ENCODE measurements around the gene ELMO3. TPM values are rescaled to one million over a fixed set of nuclear protein-coding genes. Genes with fewer than 3 reads are reported as not detected.

Gene ELMO3
- total and polyA plus RNA-seq, 2 of the 13 experiments (the other 11 are each of a cell fraction or from before 2014, with no cell fraction given) = 2.6 to 4.0 TPM

DNA sequence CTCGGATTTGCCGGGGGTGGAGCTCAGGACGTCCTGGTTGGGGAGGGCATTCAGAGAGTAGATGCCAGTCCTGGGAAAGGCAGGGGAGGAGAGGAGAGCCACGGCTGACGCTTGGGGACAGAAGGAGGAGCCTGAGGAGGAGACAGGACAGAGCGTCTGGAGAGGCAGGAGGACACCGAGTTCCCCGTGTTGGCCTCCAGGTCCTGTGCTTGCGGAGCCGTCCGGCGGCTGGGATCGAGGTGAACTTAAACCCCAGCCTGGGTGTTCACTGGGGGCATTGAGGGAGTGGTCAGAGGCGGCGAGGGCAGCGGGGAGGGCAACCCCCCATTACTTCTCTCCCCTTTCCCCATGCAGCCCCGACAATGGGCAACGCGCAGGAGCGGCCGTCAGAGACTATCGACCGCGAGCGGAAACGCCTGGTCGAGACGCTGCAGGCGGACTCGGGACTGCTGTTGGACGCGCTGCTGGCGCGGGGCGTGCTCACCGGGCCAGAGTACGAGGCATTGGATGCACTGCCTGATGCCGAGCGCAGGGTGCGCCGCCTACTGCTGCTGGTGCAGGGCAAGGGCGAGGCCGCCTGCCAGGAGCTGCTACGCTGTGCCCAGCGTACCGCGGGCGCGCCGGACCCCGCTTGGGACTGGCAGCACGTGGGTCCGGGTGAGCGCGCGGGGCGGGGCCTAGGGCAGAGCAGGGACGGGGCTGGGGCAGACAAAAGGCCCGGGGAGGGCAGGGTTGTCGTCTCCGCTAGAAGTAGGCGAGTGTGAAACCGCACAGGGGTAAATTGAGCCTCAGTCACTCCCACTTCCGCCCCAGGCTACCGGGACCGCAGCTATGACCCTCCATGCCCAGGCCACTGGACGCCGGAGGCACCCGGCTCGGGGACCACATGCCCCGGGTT lies 24.9 kb upstream of the ELMO3 start (continued):
- TF ChIP-seq, protein P1, sequence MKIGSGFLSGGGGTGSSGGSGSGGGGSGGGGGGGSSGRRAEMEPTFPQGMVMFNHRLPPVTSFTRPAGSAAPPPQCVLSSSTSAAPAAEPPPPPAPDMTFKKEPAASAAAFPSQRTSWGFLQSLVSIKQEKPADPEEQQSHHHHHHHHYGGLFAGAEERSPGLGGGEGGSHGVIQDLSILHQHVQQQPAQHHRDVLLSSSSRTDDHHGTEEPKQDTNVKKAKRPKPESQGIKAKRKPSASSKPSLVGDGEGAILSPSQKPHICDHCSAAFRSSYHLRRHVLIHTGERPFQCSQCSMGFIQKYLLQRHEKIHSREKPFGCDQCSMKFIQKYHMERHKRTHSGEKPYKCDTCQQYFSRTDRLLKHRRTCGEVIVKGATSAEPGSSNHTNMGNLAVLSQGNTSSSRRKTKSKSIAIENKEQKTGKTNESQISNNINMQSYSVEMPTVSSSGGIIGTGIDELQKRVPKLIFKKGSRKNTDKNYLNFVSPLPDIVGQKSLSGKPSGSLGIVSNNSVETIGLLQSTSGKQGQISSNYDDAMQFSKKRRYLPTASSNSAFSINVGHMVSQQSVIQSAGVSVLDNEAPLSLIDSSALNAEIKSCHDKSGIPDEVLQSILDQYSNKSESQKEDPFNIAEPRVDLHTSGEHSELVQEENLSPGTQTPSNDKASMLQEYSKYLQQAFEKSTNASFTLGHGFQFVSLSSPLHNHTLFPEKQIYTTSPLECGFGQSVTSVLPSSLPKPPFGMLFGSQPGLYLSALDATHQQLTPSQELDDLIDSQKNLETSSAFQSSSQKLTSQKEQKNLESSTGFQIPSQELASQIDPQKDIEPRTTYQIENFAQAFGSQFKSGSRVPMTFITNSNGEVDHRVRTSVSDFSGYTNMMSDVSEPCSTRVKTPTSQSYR (CRISPR knock-in tag; IDR thresholded peaks at IDR 0.05; ENCODE audit: borderline replicate concordance) = no peak
- TF ChIP-seq ZNF605 (CRISPR knock-in tag; IDR thresholded peaks at IDR 0.05) = peak; percentile 77
- peak; percentile 88; the same call in 1 of the 2 replicates for TF ChIP-seq ZNF737 (CRISPR knock-in tag; IDR thresholded peaks at IDR 0.05; ENCODE audit: borderline replicate concordance)
- TF ChIP-seq, protein P2, sequence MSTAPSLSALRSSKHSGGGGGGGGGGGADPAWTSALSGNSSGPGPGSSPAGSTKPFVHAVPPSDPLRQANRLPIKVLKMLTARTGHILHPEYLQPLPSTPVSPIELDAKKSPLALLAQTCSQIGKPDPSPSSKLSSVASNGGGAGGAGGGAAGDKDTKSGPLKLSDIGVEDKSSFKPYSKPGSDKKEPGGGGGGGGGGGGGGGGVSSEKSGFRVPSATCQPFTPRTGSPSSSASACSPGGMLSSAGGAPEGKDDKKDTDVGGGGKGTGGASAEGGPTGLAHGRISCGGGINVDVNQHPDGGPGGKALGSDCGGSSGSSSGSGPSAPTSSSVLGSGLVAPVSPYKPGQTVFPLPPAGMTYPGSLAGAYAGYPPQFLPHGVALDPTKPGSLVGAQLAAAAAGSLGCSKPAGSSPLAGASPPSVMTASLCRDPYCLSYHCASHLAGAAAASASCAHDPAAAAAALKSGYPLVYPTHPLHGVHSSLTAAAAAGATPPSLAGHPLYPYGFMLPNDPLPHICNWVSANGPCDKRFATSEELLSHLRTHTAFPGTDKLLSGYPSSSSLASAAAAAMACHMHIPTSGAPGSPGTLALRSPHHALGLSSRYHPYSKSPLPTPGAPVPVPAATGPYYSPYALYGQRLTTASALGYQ (CRISPR knock-in tag; IDR thresholded peaks at IDR 0.05) = no peak; the same call in 1 of the 2 replicates
- TF ChIP-seq PHB2 (IDR thresholded peaks at IDR 0.05; ENCODE audit: partially characterized antibody) = no peak
- TF ChIP-seq HIVEP1 (CRISPR knock-in tag; IDR thresholded peaks at IDR 0.05) = peak; percentile 71; the same call in 1 of the 2 replicates
- no peak for TF ChIP-seq ZFP36L2 (CRISPR knock-in tag; IDR thresholded peaks at IDR 0.05)
- peak; percentile 55; the same call in 1 of the 2 replicates for TF ChIP-seq ZNF552 (CRISPR knock-in tag; IDR thresholded peaks at IDR 0.05; ENCODE audit: borderline replicate concordance)
- no peak for TF ChIP-seq NCOA2 (CRISPR knock-in tag; IDR thresholded peaks at IDR 0.05)
- TF ChIP-seq, protein P3, sequence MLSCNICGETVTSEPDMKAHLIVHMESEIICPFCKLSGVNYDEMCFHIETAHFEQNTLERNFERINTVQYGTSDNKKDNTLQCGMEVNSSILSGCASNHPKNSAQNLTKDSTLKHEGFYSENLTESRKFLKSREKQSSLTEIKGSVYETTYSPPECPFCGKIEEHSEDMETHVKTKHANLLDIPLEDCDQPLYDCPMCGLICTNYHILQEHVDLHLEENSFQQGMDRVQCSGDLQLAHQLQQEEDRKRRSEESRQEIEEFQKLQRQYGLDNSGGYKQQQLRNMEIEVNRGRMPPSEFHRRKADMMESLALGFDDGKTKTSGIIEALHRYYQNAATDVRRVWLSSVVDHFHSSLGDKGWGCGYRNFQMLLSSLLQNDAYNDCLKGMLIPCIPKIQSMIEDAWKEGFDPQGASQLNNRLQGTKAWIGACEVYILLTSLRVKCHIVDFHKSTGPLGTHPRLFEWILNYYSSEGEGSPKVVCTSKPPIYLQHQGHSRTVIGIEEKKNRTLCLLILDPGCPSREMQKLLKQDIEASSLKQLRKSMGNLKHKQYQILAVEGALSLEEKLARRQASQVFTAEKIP (CRISPR knock-in tag; IDR thresholded peaks at IDR 0.05; ENCODE audit: borderline replicate concordance) = no peak
- TF ChIP-seq TSC22D2 (CRISPR knock-in tag; IDR thresholded peaks at IDR 0.05; ENCODE audit: borderline replicate concordance) = no peak
- TF ChIP-seq, protein P4, sequence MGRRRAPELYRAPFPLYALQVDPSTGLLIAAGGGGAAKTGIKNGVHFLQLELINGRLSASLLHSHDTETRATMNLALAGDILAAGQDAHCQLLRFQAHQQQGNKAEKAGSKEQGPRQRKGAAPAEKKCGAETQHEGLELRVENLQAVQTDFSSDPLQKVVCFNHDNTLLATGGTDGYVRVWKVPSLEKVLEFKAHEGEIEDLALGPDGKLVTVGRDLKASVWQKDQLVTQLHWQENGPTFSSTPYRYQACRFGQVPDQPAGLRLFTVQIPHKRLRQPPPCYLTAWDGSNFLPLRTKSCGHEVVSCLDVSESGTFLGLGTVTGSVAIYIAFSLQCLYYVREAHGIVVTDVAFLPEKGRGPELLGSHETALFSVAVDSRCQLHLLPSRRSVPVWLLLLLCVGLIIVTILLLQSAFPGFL (CRISPR knock-in tag; IDR thresholded peaks at IDR 0.05) = no peak
- TF ChIP-seq, protein P5, sequence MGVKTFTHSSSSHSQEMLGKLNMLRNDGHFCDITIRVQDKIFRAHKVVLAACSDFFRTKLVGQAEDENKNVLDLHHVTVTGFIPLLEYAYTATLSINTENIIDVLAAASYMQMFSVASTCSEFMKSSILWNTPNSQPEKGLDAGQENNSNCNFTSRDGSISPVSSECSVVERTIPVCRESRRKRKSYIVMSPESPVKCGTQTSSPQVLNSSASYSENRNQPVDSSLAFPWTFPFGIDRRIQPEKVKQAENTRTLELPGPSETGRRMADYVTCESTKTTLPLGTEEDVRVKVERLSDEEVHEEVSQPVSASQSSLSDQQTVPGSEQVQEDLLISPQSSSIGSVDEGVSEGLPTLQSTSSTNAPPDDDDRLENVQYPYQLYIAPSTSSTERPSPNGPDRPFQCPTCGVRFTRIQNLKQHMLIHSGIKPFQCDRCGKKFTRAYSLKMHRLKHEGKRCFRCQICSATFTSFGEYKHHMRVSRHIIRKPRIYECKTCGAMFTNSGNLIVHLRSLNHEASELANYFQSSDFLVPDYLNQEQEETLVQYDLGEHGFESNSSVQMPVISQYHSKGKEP (CRISPR knock-in tag; IDR thresholded peaks at IDR 0.05) = no peak
- peak; percentile 99 for TF ChIP-seq ZNF619 (CRISPR knock-in tag; IDR thresholded peaks at IDR 0.05)
- peak; percentile 81; the same call in 1 of the 2 replicates for TF ChIP-seq ZNF572 (CRISPR knock-in tag; IDR thresholded peaks at IDR 0.05)
- TF ChIP-seq HDAC6 (IDR thresholded peaks at IDR 0.05; ENCODE audit: low read depth, low read length) = no peak
- no peak for TF ChIP-seq NFIB (CRISPR knock-in tag; IDR thresholded peaks at IDR 0.05; ENCODE audit: borderline replicate concordance)
- peak; percentile 81; the same call in 1 of the 2 replicates for TF ChIP-seq ZNF780A (CRISPR knock-in tag; IDR thresholded peaks at IDR 0.05)

Measured in HepG2 (cell line).